ENCODE measurements around the gene MIF. TPM values are rescaled to one million over a fixed set of nuclear protein-coding genes. Genes with fewer than 3 reads are reported as not detected.

MIF gene
- total and polyA plus RNA-seq, 2 donors (not counting 1 experiment from before 2014, with no cell fraction given) = 97.3 to 283 TPM

DNA sequence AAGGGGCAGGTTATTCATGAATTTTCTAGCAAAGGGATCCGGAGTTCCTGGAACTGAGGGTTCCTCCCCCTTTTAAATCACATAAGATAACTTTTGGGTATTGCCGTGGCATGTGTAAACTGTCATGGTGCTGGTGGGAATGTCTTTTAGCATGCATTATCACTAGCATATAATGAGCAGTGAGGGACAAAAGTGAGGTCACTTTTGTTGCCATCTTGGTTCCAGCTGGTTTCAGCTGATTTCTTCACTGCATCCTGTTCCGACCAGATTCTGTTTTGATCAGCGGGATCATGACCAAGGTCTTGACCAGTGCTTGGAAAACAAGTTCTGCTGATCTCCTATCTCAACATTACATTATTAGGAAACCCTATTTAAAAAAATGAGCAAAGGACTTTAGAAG lies 7.4 kb downstream of the MIF start:
- no peak overlapping the region for H3K4me2 ChIP-seq (ENCODE audit: extremely low read depth, insufficient read depth, low read length)
- H3K36me3 ChIP-seq (ENCODE audit: control insufficient read depth, insufficient read depth, low read length) = peaks cover 11% of the 10 kb centered on the region
- no peaks in the 10 kb centered on the region for H4K20me1 ChIP-seq (ENCODE audit: control insufficient read depth, extremely low read depth, insufficient read depth, low read length)
- H3K4me3 ChIP-seq (replicated peaks in 1 of 4; ENCODE audit: control extremely low read depth in 1 of 4, insufficient read depth in 1 of 4, low read depth in 3 of 4, low read length in 4 of 4) = no peak overlapping the region
- H3K27ac ChIP-seq (ENCODE audit: insufficient read depth, low read length) = no peak overlapping the region
- no peaks in the 10 kb centered on the region for H3K27me3 ChIP-seq (ENCODE audit: control insufficient read depth, insufficient read depth, low read length)
- H3K9me3 ChIP-seq (ENCODE audit: control insufficient read depth, insufficient read depth, low read depth, low read length) = no peaks in the 10 kb centered on the region
- no peaks in the 10 kb centered on the region for H3K4me1 ChIP-seq (ENCODE audit: control insufficient read depth, extremely low read depth, insufficient read depth, low read length)
- no peak overlapping the region for H2AFZ ChIP-seq (ENCODE audit: low read length)
- no peak for TF ChIP-seq EZH2 (IDR thresholded peaks at IDR 0.05; ENCODE audit: low read length, missing control alignments)
- TF ChIP-seq, protein P1, sequence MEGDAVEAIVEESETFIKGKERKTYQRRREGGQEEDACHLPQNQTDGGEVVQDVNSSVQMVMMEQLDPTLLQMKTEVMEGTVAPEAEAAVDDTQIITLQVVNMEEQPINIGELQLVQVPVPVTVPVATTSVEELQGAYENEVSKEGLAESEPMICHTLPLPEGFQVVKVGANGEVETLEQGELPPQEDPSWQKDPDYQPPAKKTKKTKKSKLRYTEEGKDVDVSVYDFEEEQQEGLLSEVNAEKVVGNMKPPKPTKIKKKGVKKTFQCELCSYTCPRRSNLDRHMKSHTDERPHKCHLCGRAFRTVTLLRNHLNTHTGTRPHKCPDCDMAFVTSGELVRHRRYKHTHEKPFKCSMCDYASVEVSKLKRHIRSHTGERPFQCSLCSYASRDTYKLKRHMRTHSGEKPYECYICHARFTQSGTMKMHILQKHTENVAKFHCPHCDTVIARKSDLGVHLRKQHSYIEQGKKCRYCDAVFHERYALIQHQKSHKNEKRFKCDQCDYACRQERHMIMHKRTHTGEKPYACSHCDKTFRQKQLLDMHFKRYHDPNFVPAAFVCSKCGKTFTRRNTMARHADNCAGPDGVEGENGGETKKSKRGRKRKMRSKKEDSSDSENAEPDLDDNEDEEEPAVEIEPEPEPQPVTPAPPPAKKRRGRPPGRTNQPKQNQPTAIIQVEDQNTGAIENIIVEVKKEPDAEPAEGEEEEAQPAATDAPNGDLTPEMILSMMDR (conservative IDR thresholded peaks at IDR 0.05 in 1 of 2, IDR thresholded peaks at IDR 0.05 in 1 of 2; ENCODE audit: low read depth in 1 of 2, low read length in 2 of 2) = no peak
- no peak for DNase-seq (ENCODE audit: low read depth in 2 of 2)
- H3K9ac ChIP-seq (ENCODE audit: insufficient read depth, low read length) = no peak overlapping the region
- peaks cover 1% of the 10 kb centered on the region for H3K79me2 ChIP-seq (ENCODE audit: control insufficient read depth, insufficient read depth, low read length)

DNA sequence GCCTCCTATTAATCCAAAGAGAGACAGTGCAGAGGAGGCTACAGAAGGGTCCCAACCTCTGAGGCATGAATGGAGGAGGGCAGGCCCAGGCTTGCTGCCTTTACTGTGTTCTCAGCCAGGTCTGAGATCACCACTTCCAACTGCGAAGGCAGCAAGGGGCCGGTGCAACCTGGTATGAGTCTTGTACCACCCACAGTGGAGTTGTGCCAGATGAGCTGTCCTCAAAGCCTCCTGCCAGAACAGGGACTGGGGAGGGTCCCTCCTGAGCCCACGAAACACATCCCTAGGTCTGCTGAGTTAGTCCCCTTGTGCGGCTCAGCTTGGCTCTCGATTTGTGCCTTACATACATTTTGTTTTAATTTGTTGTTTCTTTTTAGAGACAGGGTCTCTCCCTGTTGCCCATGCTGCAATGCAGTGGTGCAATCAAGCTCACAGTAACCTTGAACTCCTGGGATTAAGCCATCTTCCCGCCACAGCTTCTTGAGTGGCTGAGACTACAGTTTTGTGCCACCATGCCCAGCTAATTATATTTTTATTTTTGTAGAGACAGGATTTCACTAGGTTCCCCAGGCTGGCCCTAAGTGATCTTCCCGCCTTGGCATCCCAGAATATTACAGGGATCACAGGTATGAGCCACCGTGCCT lies 9.3 kb downstream of the MIF start:
- no peaks in the 10 kb centered on the region for H3K36me3 ChIP-seq (ENCODE audit: control insufficient read depth, insufficient read depth, low read length)
- H4K20me1 ChIP-seq (ENCODE audit: control insufficient read depth, extremely low read depth, insufficient read depth, low read length) = no peaks in the 10 kb centered on the region
- no peak overlapping the region for H2AFZ ChIP-seq (ENCODE audit: low read length)
- no peak overlapping the region for H3K4me3 ChIP-seq (replicated peaks in 1 of 4; ENCODE audit: control extremely low read depth in 1 of 4, insufficient read depth in 1 of 4, low read depth in 3 of 4, low read length in 4 of 4)
- H3K4me2 ChIP-seq (ENCODE audit: extremely low read depth, insufficient read depth, low read length) = no peak overlapping the region
- DNase-seq (ENCODE audit: low read depth in 2 of 2) = peak in 1 of 2 donors; percentile 46
- no peaks in the 10 kb centered on the region for H3K9me3 ChIP-seq (ENCODE audit: control insufficient read depth, insufficient read depth, low read depth, low read length)
- TF ChIP-seq EZH2 (IDR thresholded peaks at IDR 0.05; ENCODE audit: low read length, missing control alignments) = no peak
- TF ChIP-seq, protein P1 (conservative IDR thresholded peaks at IDR 0.05 in 1 of 2, IDR thresholded peaks at IDR 0.05 in 1 of 2; ENCODE audit: low read depth in 1 of 2, low read length in 2 of 2) = no peak
- no peaks in the 10 kb centered on the region for H3K79me2 ChIP-seq (ENCODE audit: control insufficient read depth, insufficient read depth, low read length)
- no peaks in the 10 kb centered on the region for H3K4me1 ChIP-seq (ENCODE audit: control insufficient read depth, extremely low read depth, insufficient read depth, low read length)
- no peak overlapping the region for H3K9ac ChIP-seq (ENCODE audit: insufficient read depth, low read length)
- H3K27me3 ChIP-seq (ENCODE audit: control insufficient read depth, insufficient read depth, low read length) = no peaks in the 10 kb centered on the region
- no peak overlapping the region for H3K27ac ChIP-seq (ENCODE audit: insufficient read depth, low read length)

DNA sequence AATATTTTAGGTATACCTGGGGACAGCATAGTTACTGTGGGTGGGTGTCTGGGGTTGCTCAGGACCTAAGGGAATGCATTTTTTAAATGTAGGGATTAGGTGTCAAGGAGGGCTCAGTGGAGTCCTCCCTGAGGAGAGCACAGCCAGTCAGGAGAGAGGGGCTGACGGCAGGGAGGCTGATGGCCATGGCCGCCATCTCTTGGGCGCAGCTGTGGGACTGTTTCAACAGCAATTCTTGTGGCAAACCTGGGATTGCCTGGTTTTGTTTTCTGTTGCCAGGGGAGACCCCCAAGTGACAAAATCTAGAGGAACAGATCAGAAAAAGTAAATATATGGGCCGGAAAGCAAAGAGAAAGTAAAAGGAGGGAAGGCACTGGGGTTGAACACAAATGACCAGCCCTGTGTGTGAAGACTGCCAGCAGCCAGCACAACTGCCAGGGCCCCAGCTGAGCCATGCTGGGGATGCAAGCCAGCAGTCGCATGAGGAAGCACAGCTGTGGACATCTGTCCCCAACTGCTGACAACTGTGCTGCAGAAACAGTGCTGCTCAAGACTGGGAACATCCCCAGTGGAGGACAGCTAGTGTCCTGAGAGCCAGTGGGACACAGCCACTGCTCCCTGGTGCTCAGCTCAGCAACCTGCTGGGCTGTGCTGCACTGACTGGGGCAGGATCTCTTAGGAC lies 10.5 kb downstream of the MIF start:
- Histone ChIP-seq H3K9ac (ENCODE audit: insufficient read depth, low read length) (no peak overlapping the region), H3K4me2 (ENCODE audit: extremely low read depth, insufficient read depth, low read length) (no peak overlapping the region), H3K4me1 (ENCODE audit: control insufficient read depth, extremely low read depth, insufficient read depth, low read length) (no peaks in the 10 kb centered on the region), H3K4me3 (replicated peaks in 1 of 4; ENCODE audit: control extremely low read depth in 1 of 4, insufficient read depth in 1 of 4, low read depth in 3 of 4, low read length in 4 of 4) (no peak overlapping the region), H3K27me3 (ENCODE audit: control insufficient read depth, insufficient read depth, low read length) (no peaks in the 10 kb centered on the region), H3K9me3 (ENCODE audit: control insufficient read depth, insufficient read depth, low read depth, low read length) (no peaks in the 10 kb centered on the region), H3K79me2 (ENCODE audit: control insufficient read depth, insufficient read depth, low read length) (no peaks in the 10 kb centered on the region), H3K27ac (ENCODE audit: insufficient read depth, low read length) (no peak overlapping the region), H3K36me3 (ENCODE audit: control insufficient read depth, insufficient read depth, low read length) (no peaks in the 10 kb centered on the region), H4K20me1 (ENCODE audit: control insufficient read depth, extremely low read depth, insufficient read depth, low read length) (no peaks in the 10 kb centered on the region), H2AFZ (ENCODE audit: low read length) (no peak overlapping the region)
- no peak for TF ChIP-seq EZH2 (IDR thresholded peaks at IDR 0.05; ENCODE audit: low read length, missing control alignments)
- TF ChIP-seq, protein P1 (conservative IDR thresholded peaks at IDR 0.05 in 1 of 2, IDR thresholded peaks at IDR 0.05 in 1 of 2; ENCODE audit: low read depth in 1 of 2, low read length in 2 of 2) = no peak
- DNase-seq (ENCODE audit: low read depth in 2 of 2) = peak in 1 of 2 donors; percentile 19

Measured in fibroblast of lung (primary cell).